ENCODE results near the gene PRKCB.

PRKCB gene

GRCh38 chr16:23843143-23843542 is 7.4 kb downstream of the PRKCB start:
- DNase-seq (ENCODE audit: low read depth), result no peak
- TF ChIP-seq CTCF (IDR thresholded peaks at IDR 0.05; ENCODE audit: low read depth, low read length, missing control alignments), result no peak

GRCh38 chr16:23847251-23847650 is 11.5 kb downstream of the PRKCB start:
- DNase-seq (ENCODE audit: low read depth), result no peak
- H3K4me3 ChIP-seq (ENCODE audit: low read depth, low read length), result no peak overlapping the region
- no peak for TF ChIP-seq CTCF (IDR thresholded peaks at IDR 0.05; ENCODE audit: low read depth, low read length, missing control alignments)

More at GRCh38 chr16:23843143-23843542, 7.4 kb downstream of the PRKCB start:
- H3K4me3 ChIP-seq (ENCODE audit: low read depth, low read length), result peak overlapping the region; percentile 6; the same call in 1 of the 2 replicates

GRCh38 chr16:23847948-23848347 is 12.2 kb downstream of the PRKCB start:
- DNase-seq (ENCODE audit: low read depth), result no peak
- no peak for TF ChIP-seq CTCF (IDR thresholded peaks at IDR 0.05; ENCODE audit: low read depth, low read length, missing control alignments)

GRCh38 chr16:23848958-23849357 is 13.2 kb downstream of the PRKCB start:
- DNase-seq (ENCODE audit: low read depth), result no peak
- H3K4me3 ChIP-seq (ENCODE audit: low read depth, low read length), result peak overlapping the region; percentile 13; the same call in 1 of the 2 replicates
- TF ChIP-seq CTCF (IDR thresholded peaks at IDR 0.05; ENCODE audit: low read depth, low read length, missing control alignments), result no peak

More at GRCh38 chr16:23847948-23848347, 12.2 kb downstream of the PRKCB start:
- no peak overlapping the region for H3K4me3 ChIP-seq (ENCODE audit: low read depth, low read length)

GRCh38 chr16:23852794-23853562 is 17.2 kb downstream of the PRKCB start:
- TF ChIP-seq CTCF (IDR thresholded peaks at IDR 0.05; ENCODE audit: low read depth, low read length, missing control alignments), result no peak
- H3K4me3 ChIP-seq (ENCODE audit: low read depth, low read length), result no peak overlapping the region
- DNase-seq (ENCODE audit: low read depth), result no peak

GRCh38 chr16:23855010-23855409 is 19.2 kb downstream of the PRKCB start:
- H3K4me3 ChIP-seq (ENCODE audit: low read depth, low read length), result no peak overlapping the region

More at GRCh38 chr16:23855010-23855409, 19.2 kb downstream of the PRKCB start:
- DNase-seq (ENCODE audit: low read depth), result no peak
- TF ChIP-seq CTCF (IDR thresholded peaks at IDR 0.05; ENCODE audit: low read depth, low read length, missing control alignments), result no peak

Measured in GM12864 (cell line).